BJ (cell line): ENCODE measurements around the gene INAVA. TPM values are rescaled to one million over a fixed set of nuclear protein-coding genes. Genes with fewer than 3 reads are reported as not detected.

ENCODE experiments used
- CTCF ChIA-PET: fragments of 350-600 bp; formaldehyde crosslinking; extraction: SDS; loops from one replicate; lab custom pipeline; 2021; ENCODE audit warnings: antibody characterized with exemption, inconsistent platforms; lab: Yijun Ruan, JAX
- POLR2A ChIA-PET: fragments of 300-600 bp; sonication (Branson Sonifier 250); formaldehyde crosslinking; extraction: SDS; loops from one replicate; lab custom pipeline; 2021; ENCODE audit warnings: antibody characterized with exemption; lab: Charles Lee
- DNase-seq: peaks from one replicate; pipeline ENCODE4 v3.0.0-alpha.2; 2011; ENCODE audit warnings: low read depth
- H3K27me3 ChIP-seq: 2 replicates; pipeline ENCODE4 v1.6.0; 2011; ENCODE audit warnings: low read length; ENCODE audit not compliant: control insufficient read depth, insufficient read depth
- H3K36me3 ChIP-seq: 2 replicates; pipeline ENCODE4 v1.5.1; 2011; ENCODE audit warnings: low read length; ENCODE audit not compliant: control insufficient read depth, insufficient read depth
- H3K4me3 ChIP-seq: 2 replicates; pipeline ENCODE4 v1.5.1; 2011; ENCODE audit warnings: low read depth, mild to moderate bottlenecking, control low read depth, low read length
- polyA plus RNA-seq: library from polyadenylated mRNA; depleted of rRNA; stranded (reverse); fragments of >200 nt; gene quantifications from 2 replicates; pipeline ENCODE4 v1.2.3, GENCODE V29; 2011
- TF ChIP-seq, protein P1 (sequence below): IDR thresholded peaks from 2 replicates; pipeline ENCODE4 v1.5.1; 2011; ENCODE audit warnings: low read depth, mild to moderate bottlenecking, control low read depth, inconsistent platforms, low read length, moderate library complexity; ENCODE audit not compliant: insufficient read depth

Gene INAVA
- polyA plus RNA-seq, 1 experiment = 0.01 TPM

GRCh38 chr1:200899451-200899915, 4.8 kb downstream of the INAVA start:
- TF ChIP-seq, protein P1, sequence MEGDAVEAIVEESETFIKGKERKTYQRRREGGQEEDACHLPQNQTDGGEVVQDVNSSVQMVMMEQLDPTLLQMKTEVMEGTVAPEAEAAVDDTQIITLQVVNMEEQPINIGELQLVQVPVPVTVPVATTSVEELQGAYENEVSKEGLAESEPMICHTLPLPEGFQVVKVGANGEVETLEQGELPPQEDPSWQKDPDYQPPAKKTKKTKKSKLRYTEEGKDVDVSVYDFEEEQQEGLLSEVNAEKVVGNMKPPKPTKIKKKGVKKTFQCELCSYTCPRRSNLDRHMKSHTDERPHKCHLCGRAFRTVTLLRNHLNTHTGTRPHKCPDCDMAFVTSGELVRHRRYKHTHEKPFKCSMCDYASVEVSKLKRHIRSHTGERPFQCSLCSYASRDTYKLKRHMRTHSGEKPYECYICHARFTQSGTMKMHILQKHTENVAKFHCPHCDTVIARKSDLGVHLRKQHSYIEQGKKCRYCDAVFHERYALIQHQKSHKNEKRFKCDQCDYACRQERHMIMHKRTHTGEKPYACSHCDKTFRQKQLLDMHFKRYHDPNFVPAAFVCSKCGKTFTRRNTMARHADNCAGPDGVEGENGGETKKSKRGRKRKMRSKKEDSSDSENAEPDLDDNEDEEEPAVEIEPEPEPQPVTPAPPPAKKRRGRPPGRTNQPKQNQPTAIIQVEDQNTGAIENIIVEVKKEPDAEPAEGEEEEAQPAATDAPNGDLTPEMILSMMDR = no peak
- POLR2A ChIA-PET = no interaction called here
- CTCF ChIA-PET = interaction anchor here (0.7 to 1.4 kb wide), 2 partner anchors 19 to 27 kb away, joined by 3 read pairs; no protein-coding TSS in a partner anchor

DNA sequence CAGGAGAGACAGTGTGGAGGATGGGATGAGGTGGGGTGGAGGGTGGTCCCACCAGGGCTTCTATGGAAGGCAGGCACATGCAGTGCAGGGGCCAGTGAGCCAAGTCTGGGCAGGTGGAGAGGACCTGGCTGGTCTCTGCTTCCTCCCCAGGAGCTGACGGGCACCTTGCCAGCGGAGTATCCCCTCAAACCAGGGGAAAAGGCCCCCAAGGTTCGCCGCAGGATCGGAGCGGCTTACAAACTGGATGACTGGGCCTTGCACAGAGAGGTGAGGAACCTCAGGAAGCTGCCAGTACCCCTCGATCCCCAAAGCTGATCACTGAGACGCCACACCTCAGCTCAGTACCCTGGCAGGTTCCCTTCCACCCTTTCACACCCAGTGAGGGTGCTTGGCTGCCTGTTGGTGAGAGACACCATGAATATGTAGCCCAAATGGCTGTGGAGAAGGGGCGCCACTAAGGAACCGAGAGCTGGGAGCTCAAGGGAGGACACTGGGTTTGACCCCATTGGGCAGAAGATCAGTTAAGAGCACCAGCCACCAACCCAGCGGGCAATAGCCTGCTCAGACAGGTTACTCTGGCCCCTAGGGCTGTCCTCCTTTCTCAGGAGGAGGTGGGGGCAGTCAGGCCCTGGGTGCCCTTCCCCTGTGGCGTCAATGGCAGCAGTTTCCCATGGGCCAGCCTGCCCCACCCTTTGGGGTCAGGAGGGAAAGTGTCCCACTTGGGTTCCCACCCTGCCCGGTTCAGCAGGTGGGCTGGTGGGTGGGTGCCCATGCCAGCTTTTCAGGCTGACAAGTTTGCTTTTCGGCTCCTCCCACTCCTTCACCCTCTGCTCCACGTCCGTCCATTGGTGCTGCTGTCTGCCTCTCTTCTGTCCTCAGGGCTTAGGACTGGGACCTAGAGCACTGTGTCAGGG, 5.5 kb downstream of the INAVA start:
- TF ChIP-seq, protein P1 = no peak
- POLR2A ChIA-PET = no interaction called here

More at GRCh38 chr1:200899451-200899915, 4.8 kb downstream of the INAVA start:
- H3K4me3 ChIP-seq = no peak overlapping the region
- no peak for DNase-seq
- H3K36me3 ChIP-seq = no peaks in the 10 kb centered on the region
- peaks cover 6% of the 10 kb centered on the region; the same call in 1 of the 2 replicates for H3K27me3 ChIP-seq

DNA sequence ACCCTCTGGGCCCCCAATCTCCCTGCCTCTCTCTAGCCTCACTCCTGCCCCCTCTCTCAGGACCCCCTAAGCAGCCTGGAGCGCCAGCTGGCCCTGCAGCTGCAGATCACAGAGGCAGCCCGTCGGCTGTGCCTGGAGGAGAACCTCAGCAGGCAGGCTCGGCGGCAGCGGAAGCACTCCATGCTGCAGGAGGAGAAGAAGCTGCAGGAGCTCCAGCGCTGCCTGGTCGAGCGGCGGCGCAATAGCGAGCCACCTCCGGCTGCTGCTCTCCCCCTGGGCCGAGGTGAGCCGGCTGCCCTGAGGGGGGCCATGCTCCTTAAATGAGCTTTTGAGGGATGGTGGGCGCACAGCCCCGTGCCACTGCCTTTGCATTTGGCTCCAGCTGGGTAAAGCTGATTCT, 6.2 kb downstream of the INAVA start:
- Histone ChIP-seq H3K27me3 (peaks cover 6% of the 10 kb centered on the region; the same call in 1 of the 2 replicates), H3K4me3 (no peak overlapping the region), H3K36me3 (no peaks in the 10 kb centered on the region)
- CTCF ChIA-PET = no interaction called here
- no peak for DNase-seq
- TF ChIP-seq, protein P1 = no peak
- POLR2A ChIA-PET = no interaction called here

More for the DNA sequence above, 5.5 kb downstream of the INAVA start:
- H3K4me3 ChIP-seq = no peak overlapping the region
- DNase-seq = no peak
- CTCF ChIA-PET = interaction anchor here (0.7 to 1.4 kb wide), 2 partner anchors 19 to 26 kb away, joined by 3 read pairs; no protein-coding TSS in a partner anchor
- no peaks in the 10 kb centered on the region for H3K36me3 ChIP-seq
- H3K27me3 ChIP-seq = peaks cover 6% of the 10 kb centered on the region; the same call in 1 of the 2 replicates

- Histone ChIP-seq H3K4me3 (no peak overlapping the region), H3K36me3 (no peaks in the 10 kb centered on the region), H3K27me3 (peaks cover 6% of the 10 kb centered on the region; the same call in 1 of the 2 replicates)
- no peak for DNase-seq
- TF ChIP-seq, protein P1 = no peak
- ChIA-PET POLR2A (no interaction called here), CTCF (no interaction called here)
Observed at GRCh38 chr1:200901350-200901749, 6.7 kb downstream of the INAVA start.

- Histone ChIP-seq H3K27me3 (peaks cover 6% of the 10 kb centered on the region; the same call in 1 of the 2 replicates), H3K4me3 (no peak overlapping the region), H3K36me3 (no peaks in the 10 kb centered on the region)
- ChIA-PET CTCF (no interaction called here), POLR2A (no interaction called here)
- TF ChIP-seq, protein P1 = no peak
- DNase-seq = no peak
Observed at GRCh38 chr1:200901796-200902444, 7.2 kb downstream of the INAVA start.
